NCI-H2107 (cell line): ENCODE measurements around the gene FEN1.

Source experiments
- DNase-seq: peaks from one replicate; lab custom pipeline; 2025; lab: John Stamatoyannopoulos, UW

The FEN1 gene

DNA sequence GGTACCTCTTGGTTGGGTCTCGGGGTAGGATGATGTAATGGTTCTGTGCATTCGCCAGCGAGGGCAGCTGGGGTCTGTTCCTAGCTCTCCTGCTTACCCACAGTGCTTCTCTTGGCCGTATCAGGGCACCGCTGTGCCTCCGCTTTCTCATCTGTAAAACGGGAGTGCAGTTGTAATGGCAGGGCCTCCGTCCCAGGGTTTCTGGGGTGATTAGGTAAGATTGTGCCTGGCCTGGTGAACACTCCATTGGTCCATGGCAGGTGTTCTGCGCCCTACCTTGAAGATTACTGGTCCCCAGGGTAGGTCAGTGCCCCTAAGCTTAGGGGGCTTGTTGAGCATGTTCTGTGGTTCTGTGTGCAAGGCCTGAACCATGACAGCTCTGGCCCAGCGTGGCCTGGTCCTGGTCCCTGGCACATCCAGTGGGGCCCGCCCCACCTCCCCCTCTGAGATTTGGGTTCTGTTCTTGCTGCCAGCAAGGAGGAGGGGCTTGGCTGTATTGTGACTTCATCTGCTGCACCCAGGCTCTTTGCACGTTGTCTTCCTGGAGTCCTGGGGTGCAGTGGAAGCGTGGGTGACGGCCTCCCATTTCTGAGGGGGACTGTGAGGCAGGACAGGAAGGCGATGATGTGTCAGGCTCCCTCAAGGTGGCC lies 35.4 kb upstream of the FEN1 start:
- DNase-seq, result no peak

DNA sequence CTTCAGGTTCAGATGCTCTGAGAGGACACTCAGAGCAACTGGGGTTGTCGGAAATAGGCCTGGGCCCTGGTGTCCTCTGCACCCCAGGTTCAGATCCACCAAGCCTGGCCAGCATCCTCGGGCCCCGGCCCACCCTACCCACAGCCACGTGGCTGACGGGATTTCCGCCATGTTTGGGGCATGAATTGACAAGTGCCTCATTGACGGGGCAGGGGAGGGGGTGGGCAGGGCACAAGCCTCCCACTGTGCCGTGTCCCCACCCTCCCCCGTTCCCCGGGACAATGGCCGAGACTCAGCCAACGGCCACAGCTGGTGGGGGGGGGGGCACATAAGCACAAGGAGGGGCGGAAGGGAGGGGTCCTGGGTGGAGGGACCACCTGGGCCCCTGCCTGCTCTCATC lies 31.8 kb upstream of the FEN1 start:
- DNase-seq, result no peak

DNA sequence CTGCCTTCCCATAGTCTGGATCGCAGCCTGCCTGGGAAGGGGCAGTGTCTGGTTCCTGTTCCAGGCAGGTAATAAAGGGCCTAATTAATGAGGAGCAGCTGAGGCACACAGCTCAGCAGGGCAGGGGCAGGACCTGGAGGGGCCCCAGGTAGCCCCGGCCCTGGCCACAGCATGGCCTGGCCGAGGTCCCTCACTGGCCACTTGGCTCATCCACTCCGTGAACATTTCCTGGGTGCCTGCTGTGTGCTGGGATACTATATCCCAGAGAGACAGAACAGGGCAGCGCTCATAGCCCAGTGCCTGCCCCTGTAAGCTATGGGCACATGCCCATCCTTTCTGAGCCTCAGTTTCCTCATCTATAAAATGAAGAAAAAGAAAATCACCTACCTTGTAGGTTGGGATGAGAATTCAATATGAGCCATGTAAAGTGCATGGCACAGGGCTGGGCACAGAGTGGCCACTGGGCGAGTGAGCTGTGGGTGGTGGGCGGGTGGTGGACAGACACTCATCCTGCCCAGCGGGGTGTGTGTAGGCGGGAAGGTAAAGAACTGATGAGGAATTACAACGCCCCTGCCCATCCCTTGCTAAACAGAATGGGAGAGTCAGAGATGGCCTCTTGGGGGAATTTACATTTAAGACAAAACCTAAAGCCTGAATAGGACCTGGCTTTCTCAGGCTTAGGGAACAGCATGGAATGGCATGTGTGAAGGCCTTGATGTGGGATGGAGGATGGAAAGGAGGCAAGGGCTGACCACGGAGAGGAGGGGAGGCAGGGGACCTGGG lies 31.1 kb upstream of the FEN1 start:
- no peak for DNase-seq

DNA sequence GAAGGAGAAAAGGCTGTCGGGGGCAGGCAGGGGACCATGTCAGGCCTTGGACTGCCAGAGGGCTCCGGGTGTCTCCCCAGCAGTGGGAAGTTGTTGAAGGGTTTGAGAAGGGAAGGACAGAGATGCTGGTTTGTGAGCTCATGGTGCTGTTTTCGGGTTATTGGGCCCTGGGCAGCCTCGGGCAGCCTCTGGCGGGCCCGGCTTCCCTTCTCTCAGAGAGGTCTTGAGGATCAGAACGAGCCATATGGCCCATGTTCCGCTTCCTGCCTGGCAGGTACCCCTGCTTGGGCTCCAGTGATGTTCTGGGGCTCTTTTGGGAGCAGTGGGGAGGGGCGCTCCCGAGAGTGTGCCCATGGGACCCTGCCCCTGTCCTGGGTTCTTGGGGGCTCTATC lies 30.5 kb upstream of the FEN1 start:
- no peak for DNase-seq

DNA sequence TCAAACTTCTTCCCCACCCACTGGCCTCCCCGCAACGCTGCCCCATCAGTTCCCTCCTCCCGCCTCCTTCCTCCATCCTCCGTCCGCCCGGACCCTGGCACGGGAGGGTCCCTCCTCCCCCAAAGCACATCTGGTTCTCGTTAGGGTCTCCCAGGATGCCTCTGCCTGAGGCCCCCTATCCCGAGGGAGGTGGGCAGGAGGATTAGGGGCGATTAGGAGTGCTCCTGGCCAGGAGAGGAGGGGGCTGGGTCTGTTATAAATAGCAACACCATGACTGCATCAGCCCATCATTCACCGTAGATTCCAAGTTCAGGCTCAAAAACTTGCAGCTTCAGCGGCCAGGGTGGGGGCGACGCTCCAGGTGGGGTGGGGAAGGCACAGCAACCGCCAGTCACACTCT lies 29.9 kb upstream of the FEN1 start:
- no peak for DNase-seq

DNA sequence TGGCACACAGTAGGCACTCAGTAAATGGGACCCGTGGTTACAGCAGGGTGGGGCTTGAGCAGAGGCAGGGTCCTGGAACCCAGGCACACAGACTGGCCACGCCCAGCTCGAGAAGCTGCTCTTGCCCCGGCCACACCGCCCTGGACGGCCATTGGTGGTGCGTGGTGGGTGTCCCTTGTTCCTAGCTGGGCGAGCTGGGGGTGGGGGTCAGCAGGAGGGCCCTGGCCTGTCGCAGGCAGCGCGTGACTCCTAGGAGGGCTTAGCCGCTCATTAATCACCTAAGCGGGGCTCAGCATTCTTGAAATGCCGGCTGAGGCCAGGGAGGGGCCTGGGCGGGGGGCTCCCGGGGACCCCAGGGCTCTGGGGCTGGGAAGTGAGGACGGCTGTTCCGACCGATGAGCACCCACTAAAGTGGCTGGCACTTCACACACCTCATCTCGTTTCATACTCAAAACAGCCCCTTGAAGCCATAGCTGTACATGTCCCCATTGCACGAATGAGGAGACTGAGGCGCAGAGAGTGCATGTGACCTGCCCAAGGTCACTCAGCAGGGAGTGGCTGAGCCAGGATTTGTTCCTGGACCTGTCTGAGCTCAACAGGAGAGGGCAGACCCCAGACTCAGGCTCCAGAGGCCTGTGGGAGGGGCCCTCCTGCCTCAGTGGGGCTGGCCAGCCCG lies 28.6 kb upstream of the FEN1 start:
- DNase-seq, result no peak

DNA sequence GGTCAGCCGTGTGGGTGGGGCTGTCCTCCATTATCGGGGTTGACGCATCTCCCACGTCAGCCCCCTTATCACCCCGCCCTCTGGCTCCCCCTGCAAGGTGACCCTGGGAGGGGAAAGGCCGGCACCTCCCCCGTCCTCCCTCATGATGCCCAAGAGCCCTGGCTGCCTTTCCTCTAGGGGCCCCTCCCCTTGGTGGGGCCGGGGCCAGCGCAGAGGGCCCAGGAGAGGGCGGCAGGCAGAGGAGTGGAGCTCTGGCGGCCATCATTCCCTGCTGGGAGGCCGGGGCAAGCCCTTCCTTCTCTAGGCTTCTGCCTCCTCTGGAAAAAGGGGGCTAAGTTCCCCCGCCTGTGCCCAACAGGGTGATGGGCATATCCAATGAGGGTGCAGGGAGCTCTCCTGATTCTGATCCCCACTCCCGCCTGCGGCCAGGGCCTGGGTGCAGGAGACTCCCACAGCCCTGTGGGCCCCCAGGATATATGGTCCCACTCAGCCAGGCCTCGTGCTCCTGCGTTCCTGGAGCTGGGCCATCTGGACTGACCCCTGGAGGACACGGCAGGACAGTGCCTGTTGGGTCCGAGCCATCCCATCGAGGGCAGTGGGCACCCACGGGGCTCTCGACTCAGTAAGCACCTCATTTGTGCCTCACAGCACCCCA lies 28.0 kb upstream of the FEN1 start:
- no peak for DNase-seq

DNA sequence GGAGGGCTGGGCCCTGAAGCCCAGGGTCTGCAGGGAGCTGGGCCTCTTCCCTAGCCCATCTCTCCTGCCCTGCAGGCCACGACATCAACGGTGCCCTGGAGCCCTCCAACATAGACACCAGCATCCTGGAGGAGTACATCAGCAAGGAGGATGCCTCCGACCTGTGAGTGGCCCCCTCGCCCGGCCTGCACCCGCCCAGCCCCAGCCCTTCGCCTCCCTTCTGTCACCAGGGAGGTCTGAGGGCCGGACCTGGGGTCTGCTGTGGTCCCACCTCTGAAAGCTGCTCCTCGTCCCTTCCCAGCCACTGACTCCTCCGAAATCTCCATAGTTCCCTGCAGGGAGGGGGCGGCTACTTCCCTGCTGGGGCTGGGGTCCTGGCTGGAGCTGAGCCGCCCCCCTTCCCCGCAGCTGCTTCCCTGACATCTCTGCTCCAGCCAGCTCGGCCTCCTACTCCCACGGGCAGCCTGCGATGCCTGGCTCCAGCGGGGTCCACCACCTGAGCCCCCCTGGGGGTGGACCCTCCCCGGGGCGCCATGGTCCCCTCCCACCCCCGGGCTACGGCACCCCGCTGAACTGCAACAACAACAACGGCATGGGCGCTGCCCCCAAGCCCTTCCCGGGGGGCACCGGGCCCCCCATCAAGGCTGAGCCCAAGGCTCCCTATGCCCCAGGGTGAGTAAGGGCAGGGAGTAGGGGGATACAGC lies 27.0 kb upstream of the FEN1 start:
- DNase-seq, result no peak

DNA sequence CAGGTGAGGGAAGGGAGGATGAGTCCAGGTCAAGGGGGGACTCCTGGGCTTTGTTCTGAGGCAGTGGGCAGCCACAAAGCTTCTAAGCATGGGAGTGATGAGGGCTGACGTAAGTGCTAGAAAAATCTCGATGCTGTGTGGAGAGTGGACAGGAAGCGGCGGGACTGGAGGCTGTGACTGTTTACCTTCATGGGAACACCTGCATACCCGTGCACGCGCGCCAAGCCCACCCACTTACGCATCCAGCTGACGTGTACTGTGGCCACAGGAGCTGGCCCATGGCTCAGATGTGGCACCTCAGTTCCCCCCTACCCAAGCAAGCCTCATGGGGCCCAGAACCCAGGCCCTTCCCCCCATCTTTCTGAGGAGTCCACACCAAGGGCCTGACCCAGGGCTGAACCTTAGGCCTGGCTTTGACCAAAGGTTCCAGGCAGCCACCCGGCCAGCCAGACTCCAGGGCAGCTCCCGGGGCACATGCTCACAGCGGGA lies 26.3 kb upstream of the FEN1 start:
- no peak for DNase-seq

DNA sequence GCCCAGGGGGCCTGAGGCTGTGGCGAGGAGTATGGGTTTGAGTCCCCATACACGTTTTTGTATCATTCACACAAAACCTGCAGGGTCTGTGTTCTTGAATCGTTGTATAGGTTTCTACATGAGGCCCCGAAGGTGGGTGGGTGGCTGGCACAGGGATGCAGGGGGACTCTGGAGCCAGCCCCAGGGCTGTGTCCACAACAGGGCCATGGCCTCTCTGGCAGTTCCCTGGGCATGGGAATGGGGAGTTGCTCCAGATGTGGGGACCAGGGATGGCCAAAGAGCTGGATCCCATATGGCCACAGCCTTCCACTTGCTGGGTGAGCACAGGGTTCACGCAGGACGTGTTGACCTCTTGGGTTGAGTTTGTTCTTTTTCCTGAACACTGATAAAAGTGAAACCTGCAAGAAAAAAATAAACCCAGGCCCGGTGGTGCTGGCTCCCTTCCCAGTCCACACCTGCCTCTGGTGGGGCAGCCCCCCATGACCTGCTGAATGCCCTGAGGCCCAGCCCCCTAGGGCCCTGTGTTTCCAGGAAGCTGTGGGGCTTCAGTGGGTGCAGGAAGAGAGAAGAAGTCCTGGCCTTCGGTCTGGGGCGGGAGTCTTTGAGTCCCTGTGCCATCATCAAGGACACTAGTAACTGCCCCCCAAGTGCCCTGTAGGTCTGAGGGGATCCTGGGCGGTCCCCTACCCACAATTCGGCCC lies 24.2 kb upstream of the FEN1 start:
- no peak for DNase-seq

DNA sequence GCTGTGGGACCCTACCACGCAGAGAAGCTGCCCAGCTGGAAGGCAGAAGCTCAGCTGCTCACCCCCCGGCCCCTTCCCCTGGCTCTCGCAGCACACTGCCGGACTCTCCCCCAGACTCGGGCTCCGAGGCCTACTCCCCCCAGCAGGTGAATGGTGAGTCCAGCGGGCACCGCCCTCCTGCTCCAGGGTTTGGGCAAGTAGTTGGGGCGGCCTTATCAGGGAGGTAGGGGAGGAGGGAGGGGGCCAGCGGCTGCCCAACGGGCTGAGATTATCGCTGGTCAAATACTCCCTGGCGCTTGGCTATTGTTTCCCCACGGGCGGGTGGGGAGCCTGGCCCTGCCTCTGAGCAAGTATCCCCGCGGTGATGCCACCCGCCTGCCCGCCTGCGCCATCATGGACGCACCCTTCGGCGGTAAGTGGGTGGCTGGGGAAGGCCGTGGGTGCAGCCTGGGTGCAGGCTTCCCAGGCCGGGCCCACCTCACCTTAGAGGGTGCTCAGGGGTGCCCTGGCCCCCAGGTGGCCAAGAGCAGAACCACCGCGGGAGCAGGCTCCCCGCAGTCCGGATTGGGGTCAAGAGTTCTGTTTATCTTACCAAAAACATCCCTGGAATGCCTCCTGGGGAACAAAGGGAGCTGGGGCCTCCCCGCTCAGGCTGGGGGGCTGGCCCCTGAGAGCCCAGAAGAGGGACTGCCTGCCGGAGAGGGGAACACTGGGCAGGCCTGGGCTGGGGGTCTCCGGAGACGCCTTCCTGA lies 23.4 kb upstream of the FEN1 start:
- DNase-seq, result no peak

DNA sequence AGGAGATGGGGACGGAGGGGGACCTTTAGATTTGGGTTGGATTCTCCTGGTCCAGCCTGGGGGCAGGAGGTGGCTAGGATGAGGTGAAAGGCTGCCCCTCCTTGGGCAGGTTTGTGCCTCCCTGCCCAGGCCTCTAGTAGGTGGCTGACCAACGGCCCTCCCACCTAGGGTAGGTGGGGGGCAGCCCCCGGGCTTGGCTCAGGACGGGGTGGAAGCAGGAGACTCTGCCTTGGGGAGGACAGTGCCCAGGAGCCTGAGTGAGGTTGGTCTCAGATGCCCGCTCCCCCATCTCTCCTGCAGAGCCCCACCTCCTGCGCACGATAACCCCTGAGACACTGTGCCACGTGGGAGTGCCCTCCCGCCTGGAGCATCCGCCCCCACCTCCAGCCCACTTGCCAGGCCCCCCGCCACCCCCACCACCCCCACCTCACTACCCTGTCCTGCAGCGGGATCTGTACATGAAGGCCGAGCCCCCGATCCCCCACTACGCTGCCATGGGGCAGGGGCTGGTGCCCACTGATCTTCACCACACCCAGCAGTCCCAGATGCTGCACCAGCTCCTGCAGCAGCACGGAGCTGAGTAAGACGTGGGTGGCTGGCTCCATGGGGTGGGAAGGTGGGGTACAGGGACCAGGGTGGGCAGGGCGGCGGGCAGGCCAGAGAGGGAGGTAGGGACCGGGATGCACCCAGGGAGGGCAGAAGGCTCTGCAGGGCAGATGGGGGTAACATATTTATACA lies 22.6 kb upstream of the FEN1 start:
- no peak for DNase-seq

DNA sequence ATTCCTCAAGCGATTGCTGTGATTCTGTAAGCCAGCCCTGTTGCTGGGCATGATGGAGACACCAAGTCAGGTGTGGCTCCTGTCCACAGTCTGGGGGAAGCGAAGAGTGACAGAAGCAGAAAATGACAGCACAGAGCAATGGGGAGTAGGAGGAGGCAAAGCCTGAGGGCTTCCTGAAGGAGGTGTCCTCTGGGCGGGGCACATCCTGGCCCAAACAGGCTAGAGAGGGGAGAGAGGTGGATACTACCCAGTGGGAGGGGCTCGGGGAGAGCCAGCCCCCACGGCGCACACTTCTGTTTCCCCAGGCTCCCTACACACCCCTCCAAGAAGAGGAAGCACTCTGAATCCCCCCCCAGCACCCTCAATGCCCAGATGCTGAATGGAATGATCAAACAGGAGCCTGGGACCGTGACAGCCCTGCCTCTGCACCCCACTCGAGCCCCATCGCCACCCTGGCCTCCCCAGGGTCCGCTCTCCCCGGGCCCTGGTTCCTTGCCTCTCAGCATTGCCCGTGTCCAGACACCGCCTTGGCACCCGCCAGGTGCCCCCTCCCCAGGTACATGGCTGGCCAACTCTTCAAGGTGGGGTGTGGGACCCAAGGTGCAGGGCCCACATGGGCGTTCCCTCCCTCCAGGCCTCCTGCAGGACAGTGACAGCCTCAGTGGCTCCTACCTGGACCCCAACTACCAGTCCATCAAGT lies 21.4 kb upstream of the FEN1 start:
- no peak for DNase-seq

DNA sequence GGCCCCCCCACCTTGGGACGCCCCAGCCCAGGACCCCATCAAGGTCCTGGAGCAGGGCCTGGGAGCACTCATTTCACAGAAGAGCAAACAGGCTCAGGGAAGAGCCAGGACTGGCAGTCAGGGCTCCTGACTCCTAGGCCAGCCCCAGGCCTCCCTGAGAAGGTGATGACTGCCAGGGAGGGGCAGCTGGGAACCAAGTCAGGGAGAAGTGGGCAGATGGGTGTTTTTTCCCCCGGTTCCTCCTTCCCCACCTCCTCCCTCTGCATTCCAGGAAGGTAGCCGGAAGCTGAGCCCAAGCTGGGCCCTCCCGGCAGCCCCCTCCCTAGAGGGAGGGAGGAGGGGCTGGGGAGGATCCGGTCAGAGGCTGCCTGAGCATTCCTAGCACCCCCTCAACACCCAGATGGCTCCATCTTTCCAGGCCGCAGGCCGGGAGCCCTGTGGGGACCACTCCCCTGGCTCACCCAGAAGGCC lies 20.7 kb upstream of the FEN1 start:
- no peak for DNase-seq

DNA sequence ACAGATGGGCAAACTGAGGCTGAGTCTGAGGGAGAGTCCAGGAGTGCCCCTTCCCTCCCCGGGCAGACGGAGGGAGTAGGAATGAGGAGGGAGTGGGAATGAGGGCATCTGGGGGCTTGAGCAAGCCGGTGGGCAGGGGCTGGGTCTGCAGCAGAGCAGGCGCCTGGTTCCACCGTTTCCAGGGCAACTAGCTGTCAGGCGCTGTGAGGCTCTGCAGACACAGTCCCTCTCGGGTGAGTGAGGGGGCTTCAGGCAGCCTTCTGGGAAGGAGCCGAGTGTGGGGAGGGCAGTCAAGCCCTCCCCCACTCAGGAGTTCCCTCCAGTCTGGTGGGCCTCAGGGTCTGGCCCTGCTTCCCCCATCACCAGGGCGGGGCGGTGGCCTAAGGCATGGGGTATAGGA lies 19.4 kb upstream of the FEN1 start:
- no peak for DNase-seq

DNA sequence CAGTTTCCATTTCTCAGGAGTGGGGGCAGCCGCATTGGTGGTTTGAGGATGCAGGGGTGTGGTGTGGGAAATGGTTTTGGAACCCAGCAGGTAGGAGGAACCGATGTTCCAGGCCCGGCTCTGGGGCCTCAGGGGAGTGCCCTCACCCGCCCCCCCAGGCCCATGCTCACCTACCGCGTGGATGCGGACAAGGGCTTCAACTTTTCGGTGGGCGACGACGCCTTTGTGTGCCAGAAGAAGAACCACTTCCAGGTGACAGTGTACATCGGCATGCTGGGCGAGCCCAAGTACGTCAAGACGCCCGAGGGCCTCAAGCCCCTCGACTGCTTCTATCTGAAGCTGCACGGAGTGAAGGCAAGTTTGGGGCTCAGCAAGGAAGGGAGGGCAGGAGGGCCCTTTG lies 18.9 kb upstream of the FEN1 start:
- DNase-seq, result no peak

DNA sequence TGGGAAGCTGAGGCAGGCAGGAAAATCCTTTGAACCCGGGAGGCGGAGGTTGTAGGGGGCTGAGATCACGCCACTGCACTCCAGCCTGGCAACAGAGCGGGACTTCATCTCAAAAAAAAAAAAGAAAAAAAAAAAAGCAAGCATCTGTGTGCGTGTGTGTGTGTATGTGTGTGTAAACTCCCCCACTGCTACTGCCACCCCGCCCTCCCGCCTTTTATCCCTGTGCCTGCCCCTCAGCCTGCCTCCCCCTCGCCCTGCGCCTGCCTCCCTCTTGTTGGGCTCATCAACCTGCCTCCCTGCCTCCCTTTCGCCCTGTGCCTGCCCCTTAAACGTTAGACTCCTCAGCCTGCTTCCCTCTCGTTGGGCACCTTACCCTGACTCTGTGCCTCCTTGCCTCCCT lies 18.3 kb upstream of the FEN1 start:
- DNase-seq, result no peak

DNA sequence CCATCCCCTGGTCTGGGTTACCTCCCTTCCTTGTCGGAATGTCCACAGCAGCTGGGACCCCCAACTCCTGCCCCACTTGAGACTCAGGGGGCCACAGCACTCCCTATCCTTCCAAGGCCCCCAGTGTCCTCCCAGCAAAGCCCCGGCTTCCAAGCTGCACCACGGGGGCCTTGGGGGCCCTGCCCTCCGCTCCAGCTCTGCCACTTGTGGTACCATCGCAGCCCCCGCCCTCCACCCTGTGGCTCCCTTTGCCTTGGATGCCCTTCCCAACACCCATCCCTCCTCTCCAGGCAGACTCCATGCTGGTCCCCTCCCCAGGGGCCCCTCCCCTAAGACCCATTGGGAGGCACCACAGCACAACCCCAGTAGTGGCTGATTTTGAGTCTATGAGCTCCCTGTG lies 17.6 kb upstream of the FEN1 start:
- no peak for DNase-seq
